Peyer's patch (tissue), 4 donors: ENCODE data around the gene POLR3H.

ENCODE experiments used
- POLR2A ChIP-seq, 2 donors: fragments of 450-650 bp; IDR thresholded peaks; one replicate each; pipeline ENCODE4 v1.5.1; 2017; ENCODE audit warnings: antibody characterized with exemption in 2 of 2, mild to moderate bottlenecking in 2 of 2, moderate library complexity in 2 of 2
- TF ChIP-seq, protein P1 (sequence below), 6 experiments: fragments of 450-650 bp in 4 of 6; fragments of 200-600 bp in 2 of 6; sonication (generic) in 1 of 6; IDR thresholded peaks; one replicate each; pipeline ENCODE4 v1.5.1; 2017 to 2019; ENCODE audit warnings: antibody characterized with exemption in 6 of 6, mild to moderate bottlenecking in 3 of 6, moderate library complexity in 1 of 6

DNA sequence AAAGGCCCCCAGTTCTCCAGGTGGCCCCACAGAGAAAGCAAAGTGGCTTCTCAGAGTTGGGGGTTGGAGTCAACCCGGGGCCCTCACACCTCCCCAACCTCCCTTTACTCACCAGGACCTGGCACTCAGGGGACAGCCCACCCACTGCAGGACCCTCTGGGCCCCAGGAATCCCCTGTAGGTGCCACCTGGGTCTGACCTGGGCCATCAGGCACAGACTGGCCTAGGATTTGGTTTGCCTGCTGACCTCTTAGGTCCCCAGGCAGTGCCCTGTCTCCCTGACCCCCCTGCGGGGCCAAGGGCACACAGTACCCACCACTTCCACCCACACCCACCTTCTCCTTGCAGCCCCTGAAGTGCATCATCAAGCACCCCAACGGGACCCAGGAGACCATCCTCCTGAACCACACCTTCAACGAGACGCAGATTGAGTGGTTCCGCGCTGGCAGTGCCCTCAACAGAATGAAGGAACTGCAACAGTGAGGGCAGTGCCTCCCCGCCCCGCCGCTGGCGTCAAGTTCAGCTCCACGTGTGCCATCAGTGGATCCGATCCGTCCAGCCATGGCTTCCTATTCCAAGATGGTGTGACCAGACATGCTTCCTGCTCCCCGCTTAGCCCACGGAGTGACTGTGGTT lies 16.0 kb downstream of the POLR3H start:
- TF ChIP-seq, protein P1, sequence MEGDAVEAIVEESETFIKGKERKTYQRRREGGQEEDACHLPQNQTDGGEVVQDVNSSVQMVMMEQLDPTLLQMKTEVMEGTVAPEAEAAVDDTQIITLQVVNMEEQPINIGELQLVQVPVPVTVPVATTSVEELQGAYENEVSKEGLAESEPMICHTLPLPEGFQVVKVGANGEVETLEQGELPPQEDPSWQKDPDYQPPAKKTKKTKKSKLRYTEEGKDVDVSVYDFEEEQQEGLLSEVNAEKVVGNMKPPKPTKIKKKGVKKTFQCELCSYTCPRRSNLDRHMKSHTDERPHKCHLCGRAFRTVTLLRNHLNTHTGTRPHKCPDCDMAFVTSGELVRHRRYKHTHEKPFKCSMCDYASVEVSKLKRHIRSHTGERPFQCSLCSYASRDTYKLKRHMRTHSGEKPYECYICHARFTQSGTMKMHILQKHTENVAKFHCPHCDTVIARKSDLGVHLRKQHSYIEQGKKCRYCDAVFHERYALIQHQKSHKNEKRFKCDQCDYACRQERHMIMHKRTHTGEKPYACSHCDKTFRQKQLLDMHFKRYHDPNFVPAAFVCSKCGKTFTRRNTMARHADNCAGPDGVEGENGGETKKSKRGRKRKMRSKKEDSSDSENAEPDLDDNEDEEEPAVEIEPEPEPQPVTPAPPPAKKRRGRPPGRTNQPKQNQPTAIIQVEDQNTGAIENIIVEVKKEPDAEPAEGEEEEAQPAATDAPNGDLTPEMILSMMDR (IDR thresholded peaks at IDR 0.05), result no peak
- no peak for TF ChIP-seq POLR2A (IDR thresholded peaks at IDR 0.05)
